ENCODE data around the gene FAT3. TPM values are rescaled to one million over a fixed set of nuclear protein-coding genes. Genes with fewer than 3 reads are reported as not detected.

The FAT3 gene
- total and polyA plus RNA-seq, 7 donors, result 0.23 to 2.9 (median 1.3) TPM; not detected in 2

DNA sequence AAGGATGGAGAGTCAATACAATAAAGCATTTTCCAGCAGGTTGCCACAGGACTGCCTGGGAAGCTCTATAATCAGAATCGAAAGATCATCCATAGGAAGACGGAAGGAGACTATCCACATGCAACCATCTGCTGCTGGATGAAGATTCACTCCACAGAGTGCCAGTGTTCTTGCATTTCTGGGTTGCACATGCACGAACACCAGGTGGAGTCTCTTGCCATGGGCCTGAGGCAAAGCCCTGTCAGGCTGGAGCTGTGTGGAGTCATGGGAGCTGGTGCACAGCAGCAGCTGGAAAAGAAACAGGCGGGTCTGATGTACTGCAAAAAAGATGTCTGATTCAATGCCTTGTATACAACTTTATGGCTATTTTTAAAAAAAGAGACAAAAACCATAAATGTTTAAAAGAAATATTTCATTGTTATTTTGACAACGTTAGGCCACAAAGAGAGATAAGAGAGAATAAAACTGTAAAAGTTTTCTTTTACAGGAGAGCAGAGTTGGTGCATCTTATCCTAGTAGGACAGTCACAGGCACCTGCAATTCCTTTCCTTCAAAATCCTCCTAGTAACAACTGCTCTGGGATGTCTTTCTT lies 12.9 kb upstream of the FAT3 start:
- no peak overlapping the region for H3K4me3 ChIP-seq
- peaks cover 0 to 6% (median 0%) of the 10 kb centered on the region in 4 donors for H3K4me1 ChIP-seq
- H3K27ac ChIP-seq, result no peak overlapping the region
- DNase-seq, result no peak
- 52 to 65% methylated on average over 5 of the region's 5 CpGs for WGBS, 2 donors
- no peaks in the 10 kb centered on the region for H3K9me3 ChIP-seq
- no peak for TF ChIP-seq EP300 (IDR thresholded peaks at IDR 0.05)
- TF ChIP-seq POLR2AphosphoS5 (IDR thresholded peaks at IDR 0.05), result no peak
- TF ChIP-seq, protein P1, sequence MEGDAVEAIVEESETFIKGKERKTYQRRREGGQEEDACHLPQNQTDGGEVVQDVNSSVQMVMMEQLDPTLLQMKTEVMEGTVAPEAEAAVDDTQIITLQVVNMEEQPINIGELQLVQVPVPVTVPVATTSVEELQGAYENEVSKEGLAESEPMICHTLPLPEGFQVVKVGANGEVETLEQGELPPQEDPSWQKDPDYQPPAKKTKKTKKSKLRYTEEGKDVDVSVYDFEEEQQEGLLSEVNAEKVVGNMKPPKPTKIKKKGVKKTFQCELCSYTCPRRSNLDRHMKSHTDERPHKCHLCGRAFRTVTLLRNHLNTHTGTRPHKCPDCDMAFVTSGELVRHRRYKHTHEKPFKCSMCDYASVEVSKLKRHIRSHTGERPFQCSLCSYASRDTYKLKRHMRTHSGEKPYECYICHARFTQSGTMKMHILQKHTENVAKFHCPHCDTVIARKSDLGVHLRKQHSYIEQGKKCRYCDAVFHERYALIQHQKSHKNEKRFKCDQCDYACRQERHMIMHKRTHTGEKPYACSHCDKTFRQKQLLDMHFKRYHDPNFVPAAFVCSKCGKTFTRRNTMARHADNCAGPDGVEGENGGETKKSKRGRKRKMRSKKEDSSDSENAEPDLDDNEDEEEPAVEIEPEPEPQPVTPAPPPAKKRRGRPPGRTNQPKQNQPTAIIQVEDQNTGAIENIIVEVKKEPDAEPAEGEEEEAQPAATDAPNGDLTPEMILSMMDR (IDR thresholded peaks at IDR 0.05), result peak in 2 of 4 experiments; percentile 29 to 31
- no peak for TF ChIP-seq POLR2A (IDR thresholded peaks at IDR 0.05)
- no peaks in the 10 kb centered on the region for H3K36me3 ChIP-seq
- H3K27me3 ChIP-seq, result no peaks in the 10 kb centered on the region
- intact Hi-C loops (cut with DNase I), result no loop called here

GRCh38 chr11:92212530-92212929 lies 12.1 kb upstream of the FAT3 start:
- intact Hi-C loops (cut with DNase I), result no loop called here
- TF ChIP-seq, protein P1 (IDR thresholded peaks at IDR 0.05), result no peak
- TF ChIP-seq POLR2AphosphoS5 (IDR thresholded peaks at IDR 0.05) (no peak), EP300 (IDR thresholded peaks at IDR 0.05) (no peak), POLR2A (IDR thresholded peaks at IDR 0.05) (no peak)
- no peaks in the 10 kb centered on the region for H3K9me3 ChIP-seq
- no peaks in the 10 kb centered on the region for H3K27me3 ChIP-seq
- DNase-seq, result no peak
- H3K36me3 ChIP-seq, result no peaks in the 10 kb centered on the region
- WGBS, 2 donors, result 66 to 67% methylated on average over 1 of the region's 1 CpG
- H3K27ac ChIP-seq, result no peak overlapping the region
- peaks cover 0 to 6% (median 0%) of the 10 kb centered on the region in 4 donors for H3K4me1 ChIP-seq
- H3K4me3 ChIP-seq, result no peak overlapping the region

DNA sequence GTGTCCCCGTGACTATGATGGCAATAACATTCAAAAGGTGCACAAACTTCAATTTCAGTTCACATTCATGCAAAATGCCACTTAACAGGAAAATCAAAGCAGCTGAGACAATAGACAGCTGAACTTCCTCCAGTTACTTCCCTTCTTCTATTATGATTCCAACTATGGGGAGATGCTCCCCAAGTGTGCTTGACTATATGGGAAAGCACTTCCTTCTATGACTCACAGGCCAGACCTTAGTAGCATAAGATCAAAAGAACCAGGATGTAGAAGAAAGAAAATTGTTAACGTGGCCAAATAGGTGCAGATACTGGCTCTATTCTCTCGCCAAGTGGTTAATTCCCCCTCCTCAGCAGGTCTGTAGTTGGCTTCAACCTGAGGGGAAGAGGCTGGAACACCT lies 7.8 kb upstream of the FAT3 start:
- Histone ChIP-seq H3K9me3 (no peaks in the 10 kb centered on the region), H3K27me3 (peaks cover 0 to 18% (median 0%) of the 10 kb centered on the region in 3 donors), H3K36me3 (no peaks in the 10 kb centered on the region), H3K4me1 (peaks cover 0 to under 1% (median 0%) of the 10 kb centered on the region in 4 donors), H3K27ac (no peak overlapping the region), H3K4me3 (no peak overlapping the region)
- 50 to 52% methylated on average over 3 of the region's 3 CpGs for WGBS, 2 donors
- DNase-seq, result no peak
- TF ChIP-seq EP300 (IDR thresholded peaks at IDR 0.05) (no peak), POLR2A (IDR thresholded peaks at IDR 0.05) (no peak), POLR2AphosphoS5 (IDR thresholded peaks at IDR 0.05) (no peak)
- TF ChIP-seq, protein P1 (IDR thresholded peaks at IDR 0.05), result no peak
- intact Hi-C loops (cut with DNase I), result no loop called here

- intact Hi-C loops (cut with DNase I), result no loop called here
- no peaks in the 10 kb centered on the region for H3K36me3 ChIP-seq
- WGBS, 2 donors, result 66 to 70% methylated on average over 4 of the region's 4 CpGs
- H3K27ac ChIP-seq, result no peak overlapping the region
- TF ChIP-seq, protein P1 (IDR thresholded peaks at IDR 0.05), result no peak
- TF ChIP-seq POLR2AphosphoS5 (IDR thresholded peaks at IDR 0.05), result no peak
- no peak for TF ChIP-seq POLR2A (IDR thresholded peaks at IDR 0.05)
- TF ChIP-seq EP300 (IDR thresholded peaks at IDR 0.05), result no peak
- no peak overlapping the region for H3K4me3 ChIP-seq
- peaks cover 0 to 8% (median 6%) of the 10 kb centered on the region in 4 donors for H3K4me1 ChIP-seq
- no peaks in the 10 kb centered on the region for H3K9me3 ChIP-seq
- H3K27me3 ChIP-seq, result peaks cover 6 to 45% (median 13%) of the 10 kb centered on the region in 3 donors
- no peak for DNase-seq
These were observed 5.1 kb upstream of the FAT3 start for GRCh38 chr11:92219476-92219875.

All from sigmoid colon (tissue), 7 donors.